OCI-M2 (cell line): Measurements from ENCODE around the gene SPATA3.
A peak's percentile ranks its signal among the peaks of the same experiment; 100 is the strongest.
"Not testable (repeated sequence)": the region's sequence is repeated elsewhere in the genome, so short reads cannot be mapped to it uniquely, and the experiment has no call there.

Source experiments
- DNase-seq: peaks from one replicate; lab custom pipeline; 2025; ENCODE audit not compliant: unreplicated experiment; lab: John Stamatoyannopoulos, UW

The SPATA3 gene

DNA sequence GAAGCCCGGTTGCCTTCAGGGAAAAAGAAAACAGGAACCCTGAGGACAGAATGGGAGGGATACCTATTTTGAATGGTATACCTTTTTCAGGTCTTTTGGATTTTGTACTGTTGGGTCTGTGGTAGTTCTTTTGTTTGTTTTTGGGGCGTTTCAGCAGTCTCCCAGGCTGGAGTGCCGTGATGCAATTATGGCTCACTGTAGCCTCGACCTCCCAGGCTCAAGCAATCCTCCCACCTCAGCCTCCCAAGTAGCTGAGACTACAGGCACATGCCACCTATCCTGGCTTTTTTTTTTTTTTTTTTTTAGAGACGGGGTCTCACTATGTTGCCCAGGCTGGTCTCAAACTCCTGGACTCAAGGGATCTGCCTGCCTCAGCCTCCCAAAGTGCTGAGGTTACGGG, 27.6 kb upstream of the SPATA3 start:
- DNase-seq = not testable (repeated sequence)

DNA sequence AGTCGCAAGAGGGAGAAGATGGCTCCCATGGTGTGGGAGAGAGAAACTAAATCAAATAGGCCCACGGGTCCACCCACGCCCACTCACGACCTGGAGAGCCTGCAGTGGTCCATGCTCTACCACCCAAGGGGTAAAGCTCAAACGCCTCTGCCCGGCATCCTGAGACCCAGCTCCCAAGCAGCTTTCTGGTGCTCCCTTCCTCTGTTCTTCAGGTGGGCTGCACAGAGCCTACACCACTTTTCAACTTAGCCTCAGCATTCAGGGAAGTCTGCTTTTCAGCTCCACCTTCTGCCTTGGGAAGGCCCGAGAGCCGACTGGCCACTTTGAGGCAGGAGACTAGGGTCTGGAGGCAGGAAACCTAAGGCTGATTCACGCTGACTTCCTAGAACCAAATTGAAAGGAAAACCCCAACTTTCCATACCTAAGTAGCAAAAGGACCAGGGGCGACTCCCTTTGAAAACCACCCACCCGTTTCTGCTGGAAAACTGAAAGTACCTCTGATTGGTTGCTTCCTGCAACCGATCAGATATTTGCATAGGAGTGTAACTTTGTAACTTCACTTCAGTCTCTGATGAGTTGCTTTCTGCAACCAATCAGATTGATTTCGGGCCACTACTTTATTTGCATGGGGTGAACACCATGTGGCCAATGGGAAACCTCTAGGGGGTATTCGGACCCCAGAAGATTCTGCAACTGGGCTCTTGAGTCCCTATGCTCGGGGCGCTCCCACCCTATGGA, 26.8 kb upstream of the SPATA3 start:
- no peak for DNase-seq

DNA sequence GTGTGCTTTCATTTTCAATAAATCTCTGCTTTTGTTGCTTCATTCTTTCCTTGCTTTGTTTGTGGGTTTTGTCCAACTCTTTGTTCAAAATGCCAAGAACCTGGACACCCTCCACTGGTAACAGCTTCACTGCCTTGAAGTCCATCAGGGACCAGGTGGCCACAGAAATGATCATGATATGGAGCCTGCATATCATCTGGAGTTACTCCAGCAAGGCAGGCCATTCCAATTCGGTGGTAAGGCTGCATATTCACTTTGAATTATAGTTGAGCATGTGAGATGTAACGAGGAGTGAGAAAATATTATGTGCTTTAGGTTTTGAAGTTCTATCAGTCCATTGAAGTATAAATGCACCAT, 26.3 kb upstream of the SPATA3 start:
- no peak for DNase-seq

DNA sequence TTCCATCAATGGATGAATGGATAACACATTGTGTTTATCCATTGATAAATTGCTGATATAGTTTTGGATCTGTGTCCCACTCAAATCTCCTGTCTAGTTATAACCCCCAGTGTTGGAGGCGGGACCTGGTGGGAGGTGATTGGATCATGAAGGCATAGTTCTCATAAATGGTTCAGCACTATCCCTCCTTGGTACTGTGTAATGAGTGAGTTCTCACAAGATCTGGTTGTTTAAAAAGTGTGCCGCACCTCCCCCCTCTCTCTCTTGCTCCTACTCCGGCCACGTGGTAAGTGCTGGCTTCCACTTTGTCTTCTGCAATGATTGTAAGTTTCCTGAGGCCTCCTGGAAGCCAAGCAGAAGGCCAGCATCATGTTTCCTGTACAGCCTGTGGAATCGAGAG, 23.9 kb upstream of the SPATA3 start:
- DNase-seq = no peak

DNA sequence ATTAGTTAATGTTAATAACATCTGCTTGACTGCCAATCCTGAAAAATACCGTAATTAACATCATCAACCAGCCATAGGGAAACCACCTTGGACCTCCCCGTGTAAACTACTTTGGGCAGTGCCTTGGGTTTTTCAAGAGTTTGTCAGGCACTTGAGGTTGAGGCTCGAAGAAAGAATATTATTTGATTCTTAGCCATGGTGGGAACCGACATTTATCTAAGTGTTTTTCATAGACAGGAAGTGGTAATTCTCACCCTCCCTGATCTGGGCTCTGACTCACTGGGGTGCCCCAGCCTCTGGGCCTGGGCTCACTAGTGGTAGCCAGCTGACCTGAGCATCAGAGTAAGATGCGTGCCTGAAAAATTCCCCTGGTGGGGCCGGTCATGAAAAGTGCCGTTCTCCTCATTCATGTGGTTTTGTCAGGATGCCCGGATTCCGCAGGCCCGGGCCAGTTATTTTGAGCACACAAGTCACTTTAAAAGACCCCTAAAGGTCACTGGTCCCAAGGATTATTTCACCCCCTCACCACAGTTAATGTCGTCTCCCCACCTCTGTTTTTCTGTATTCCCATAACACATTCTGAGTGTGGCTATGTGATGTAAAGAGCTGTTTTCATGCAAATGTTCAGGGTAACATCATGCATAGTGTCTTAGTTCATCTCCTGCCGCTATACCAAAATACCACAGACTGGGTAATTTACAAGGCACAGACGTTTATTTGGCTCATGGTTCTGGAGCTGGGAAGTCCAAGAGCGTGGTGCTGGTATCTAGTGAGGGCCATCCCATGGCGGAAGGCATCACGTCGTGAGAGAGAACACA, 21.6 kb upstream of the SPATA3 start:
- no peak for DNase-seq

DNA sequence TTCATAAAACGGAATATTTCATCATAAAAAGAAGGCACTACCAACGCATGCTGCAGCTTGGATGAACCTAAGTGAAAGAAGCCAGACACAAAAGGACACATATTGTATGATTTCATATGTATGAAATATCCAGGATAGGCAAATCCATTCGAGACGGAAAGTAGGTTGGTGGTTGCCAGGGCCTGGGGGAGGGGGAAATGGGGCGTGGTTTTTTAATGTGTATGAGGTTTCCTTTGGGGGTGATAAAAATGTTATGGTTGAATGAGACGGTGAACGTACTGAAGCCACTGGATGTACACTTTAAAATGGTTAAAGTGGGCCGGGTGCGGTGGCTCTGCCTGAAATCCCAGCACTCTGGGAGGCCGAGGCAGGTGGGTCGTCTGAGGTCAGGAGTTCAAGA, 20.0 kb upstream of the SPATA3 start:
- DNase-seq = no peak

DNA sequence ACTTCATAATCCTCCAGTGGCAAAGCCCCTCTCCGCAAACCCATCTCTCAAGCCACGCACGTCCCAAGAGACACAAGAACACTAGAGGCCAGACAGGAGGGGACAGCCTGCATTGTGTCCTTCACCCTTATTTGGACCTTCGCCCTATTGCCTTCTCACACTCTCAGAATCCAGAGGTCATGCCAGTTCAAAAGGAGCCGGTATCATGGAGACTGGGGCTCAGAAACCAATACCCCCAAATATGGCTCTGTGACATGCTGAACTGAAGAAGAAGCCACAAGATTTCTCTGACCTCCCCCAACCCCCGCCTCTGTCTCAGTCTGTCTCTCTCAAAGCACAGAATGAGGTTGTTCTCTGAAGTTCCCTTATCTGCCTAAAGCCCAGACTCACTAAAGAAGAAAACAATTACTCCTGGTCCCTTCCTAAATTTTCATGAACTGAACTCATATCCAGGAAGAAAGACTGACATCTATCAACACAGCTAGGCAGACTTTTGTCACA, 19.2 kb upstream of the SPATA3 start:
- DNase-seq = no peak

DNA sequence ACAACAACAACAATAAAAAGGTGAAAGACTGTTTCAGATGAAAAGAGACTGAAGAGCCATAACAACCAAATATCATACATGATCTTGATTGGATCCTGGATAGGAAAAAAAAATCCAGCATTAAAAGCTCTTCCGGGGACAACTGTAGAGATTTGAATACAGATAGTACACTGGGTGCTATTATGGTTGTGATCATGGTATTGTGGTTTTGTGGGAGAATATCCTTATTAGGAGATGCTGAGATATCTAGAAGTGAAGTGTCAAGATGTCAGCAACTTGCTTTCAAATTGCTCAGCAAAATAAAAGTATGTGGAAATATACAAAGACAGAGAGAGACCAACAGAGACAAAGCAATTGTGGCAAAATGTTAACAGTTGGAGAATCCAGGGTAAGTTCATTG, 15.5 kb upstream of the SPATA3 start:
- DNase-seq = no peak

DNA sequence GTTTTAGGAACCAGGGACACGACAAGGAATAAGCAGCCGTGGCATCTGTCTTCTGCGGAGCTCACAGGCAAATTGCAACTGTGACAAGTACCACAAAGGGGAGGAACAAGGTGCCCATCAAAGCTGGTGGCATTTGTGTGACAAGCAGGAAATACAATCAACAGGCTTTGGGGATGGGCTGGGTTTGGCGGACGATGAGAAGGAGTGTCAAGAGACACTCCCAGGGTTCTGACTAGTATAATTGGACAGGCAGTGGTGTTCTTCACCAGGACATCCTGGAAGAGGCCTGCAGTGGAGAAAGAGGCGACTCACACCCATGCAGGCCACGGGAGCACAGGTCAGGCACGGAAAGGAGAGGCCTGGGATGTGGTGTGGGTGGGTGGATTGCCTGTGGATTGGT, 14.2 kb upstream of the SPATA3 start:
- DNase-seq = no peak

DNA sequence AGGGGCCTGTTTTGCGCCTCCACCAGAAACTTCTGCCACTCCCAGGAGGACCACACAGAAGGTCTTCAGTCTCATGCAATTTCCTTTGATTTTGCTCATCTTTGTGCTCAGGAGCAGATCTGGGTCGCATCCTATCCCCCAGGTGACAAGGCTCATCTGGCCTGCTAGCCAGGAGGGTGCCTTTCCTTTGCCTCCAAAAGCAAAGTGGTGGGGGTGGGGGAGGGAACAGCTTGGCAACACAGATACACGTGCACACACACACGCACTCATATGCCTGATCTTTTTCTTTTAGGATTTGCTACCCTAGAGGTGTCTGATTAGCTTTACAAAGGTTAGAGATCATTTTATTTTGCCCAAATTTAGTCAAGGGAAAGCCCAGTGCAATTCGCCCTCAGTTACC, 13.8 kb upstream of the SPATA3 start:
- DNase-seq = no peak

DNA sequence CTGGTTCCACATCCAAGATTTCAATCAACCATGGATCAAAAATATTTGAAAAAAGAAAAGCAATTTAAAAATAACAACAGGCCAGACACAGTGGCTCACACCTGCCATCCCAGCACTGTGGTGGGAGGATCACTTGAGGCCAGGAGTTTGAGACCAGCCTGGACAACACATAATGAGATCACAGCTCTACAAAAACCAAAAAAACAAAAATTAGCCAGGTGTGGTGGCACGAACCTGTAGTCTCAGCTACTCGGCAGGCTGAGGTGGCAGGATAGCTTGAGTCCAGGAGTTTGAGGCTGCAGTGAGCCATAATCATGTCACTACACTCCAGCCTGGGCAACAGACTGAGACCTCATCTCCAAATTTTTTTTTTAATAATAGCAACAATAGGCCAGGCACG, 13.4 kb upstream of the SPATA3 start:
- no peak for DNase-seq

DNA sequence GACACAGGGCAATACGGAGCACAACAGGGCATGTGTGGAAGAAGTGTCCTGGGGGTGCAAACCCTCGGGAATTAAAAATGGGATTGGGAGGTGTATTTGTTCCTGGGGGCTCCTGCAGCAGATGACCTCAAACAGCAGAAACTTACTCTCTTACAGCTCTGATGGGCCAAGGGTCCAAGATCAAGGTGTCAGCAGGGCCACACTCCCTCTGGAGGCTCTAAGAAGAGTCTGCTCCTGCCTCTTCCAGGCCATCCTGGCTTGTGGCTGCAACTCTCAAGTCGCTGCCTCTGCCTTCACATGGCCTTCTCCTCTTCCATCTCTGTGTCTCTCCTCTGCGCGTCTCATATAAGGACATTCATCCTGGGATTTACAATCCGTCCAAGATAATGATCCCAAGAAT, 12.4 kb upstream of the SPATA3 start:
- DNase-seq = no peak

DNA sequence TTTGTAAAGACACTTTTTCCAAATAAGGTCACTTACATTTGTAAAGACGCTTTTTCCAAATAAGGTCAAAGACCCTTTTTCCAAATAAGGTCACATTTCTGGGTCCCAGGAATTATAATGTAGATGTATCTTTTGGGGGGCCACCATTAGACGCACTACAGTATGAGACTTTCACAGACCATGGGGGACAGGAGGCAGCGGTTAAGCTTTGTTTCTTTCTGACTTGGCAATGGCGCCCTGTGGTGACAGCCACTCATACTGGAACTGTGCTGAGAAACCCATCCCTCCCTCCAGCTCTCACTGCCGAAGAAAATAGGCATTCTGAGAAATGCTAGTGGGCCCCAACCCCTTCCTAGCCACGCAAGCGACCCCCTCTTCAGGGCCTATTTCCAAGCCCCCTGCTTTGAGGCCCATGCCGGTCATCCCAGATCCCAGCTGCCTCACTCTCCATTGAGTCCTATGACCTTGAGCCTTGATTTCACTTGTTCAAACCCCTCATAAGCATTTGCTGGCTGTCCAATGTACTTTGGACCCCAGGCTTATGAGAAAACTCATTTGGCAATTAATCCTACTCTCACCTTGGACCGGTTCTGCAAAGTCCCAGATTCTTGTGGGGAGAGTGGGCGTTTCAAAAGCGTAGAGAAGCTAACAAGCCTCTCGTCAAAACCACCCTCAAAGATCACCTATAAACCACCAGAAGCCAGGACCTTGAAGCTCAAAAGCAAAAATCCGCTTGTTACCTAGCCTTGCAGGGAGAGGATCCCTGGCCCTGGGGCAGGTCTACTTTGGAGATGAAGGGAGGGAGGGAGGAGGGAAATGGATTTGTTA, 11.3 kb upstream of the SPATA3 start:
- no peak for DNase-seq

DNA sequence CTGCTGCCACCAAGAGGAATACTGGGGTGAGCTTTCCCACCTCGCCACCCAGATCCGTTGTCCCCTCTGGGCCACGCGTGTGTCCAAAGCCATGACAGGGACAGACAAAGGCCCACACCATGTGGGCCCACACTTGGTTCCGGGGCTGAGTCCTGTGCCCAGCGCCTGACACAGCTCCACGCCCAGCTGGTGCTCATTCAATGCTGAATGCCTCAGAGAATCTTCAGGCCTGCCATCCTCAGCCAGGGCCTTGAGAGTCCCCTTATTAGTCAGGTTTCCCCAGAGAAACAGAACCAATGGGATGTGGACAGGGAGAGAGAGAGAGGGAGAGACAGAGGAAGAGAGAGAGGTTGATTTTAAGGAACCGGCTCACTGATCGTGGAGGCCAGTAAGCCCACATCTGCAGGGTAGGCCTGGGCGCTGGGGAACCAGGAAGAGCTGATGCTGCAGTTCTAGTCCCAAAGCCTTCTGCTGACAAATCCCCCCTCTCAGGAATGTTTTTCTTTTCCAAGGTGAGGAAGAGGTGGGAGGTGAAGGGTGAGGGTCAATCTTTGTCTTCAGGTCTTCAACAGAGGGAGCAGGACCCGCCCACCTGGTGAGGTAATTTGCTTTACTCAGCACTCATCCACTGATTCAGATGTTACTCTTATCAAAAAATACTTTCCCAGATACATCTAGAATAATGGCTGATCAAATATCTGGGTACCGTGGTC, 10.2 kb upstream of the SPATA3 start:
- no peak for DNase-seq

DNA sequence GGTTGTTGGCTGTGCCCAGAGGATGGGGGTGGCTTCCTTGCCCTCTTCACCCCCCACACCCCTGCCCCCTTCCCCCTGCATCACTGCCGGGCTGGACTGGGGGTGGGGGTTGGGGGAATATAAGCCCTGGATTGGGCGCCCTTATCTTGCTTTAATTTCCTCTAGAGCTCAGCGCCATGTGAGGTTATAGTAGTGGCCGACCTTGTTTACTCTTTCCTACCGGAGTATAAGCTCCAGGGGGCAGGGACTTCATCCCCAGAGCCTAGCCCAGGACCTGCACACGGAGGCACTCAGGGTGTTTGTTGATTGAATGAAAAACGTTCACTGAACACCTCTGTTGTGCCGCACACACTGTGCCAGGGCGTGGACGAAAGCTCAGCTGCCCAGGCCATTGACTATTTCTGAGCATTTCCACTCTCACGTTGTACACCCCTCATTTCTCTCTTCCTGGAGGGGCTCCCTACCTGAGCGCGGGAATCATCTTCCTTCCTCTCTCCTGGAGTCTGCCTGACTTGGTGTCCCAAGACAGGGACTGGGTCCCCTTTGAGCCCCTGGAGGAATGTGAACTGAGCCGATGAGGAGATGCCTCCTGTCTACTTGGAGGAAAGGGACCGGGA, 9.3 kb upstream of the SPATA3 start:
- no peak for DNase-seq

DNA sequence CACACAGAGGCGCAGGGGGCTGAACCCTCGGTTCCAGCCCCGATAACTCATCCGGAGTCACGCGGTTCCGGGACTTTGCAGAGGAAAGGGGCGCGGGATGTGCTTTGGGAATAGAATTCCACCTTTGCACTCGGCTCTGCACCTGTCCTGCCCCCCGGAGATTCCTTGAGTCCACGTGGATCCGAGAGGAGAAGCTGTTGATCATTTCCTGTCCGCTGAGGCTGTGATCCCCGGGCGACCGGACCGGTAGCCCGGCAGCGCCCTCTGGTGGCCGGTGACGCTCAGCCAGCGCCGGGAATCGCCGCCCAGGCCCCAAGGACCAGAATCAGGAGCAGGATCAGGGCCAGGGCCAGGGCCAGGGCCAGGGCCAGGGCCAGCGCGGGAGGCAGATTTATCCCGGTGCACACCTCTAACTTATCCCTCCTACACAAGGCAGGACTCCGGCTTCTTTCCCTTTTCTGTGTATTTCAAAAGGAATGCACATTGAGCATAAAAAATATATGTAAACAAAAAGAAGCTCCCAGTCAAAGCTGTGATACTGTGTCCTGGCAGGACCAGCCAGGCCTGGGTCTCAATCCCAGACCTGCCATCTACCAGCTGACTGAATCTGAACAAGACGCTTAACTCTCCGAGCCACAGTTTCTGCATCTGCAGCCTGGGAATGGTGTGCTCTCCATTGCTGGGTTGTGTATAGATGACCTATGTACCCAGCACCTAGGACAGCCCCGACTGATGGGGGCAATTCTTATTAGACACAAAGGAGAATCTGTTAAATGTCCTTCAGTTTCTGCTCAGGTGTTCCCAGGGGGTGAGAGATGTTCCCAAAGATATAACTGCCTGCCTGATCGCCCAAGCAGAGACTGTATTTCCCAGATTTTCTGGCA, 8.5 kb upstream of the SPATA3 start:
- peak; percentile 2 for DNase-seq

DNA sequence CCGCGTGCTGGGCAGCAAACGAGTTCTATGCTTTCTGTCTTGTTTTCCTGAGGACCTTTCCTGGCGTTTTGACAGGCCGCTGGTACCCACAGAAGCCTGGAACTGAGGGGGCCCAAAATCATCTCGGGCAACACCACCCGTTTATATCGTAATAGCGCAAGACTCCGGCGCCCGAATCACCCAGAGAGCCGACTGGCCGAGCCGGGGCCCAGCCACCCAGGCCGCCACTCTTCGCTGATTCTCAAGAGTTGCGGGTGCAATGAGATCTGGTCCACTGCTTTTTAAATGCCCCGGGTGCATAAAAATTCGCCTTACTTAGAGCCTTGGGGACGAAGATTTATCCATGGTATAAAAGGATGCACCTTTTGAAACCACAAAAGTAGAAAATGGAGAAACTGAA, 6.2 kb upstream of the SPATA3 start:
- DNase-seq = no peak

DNA sequence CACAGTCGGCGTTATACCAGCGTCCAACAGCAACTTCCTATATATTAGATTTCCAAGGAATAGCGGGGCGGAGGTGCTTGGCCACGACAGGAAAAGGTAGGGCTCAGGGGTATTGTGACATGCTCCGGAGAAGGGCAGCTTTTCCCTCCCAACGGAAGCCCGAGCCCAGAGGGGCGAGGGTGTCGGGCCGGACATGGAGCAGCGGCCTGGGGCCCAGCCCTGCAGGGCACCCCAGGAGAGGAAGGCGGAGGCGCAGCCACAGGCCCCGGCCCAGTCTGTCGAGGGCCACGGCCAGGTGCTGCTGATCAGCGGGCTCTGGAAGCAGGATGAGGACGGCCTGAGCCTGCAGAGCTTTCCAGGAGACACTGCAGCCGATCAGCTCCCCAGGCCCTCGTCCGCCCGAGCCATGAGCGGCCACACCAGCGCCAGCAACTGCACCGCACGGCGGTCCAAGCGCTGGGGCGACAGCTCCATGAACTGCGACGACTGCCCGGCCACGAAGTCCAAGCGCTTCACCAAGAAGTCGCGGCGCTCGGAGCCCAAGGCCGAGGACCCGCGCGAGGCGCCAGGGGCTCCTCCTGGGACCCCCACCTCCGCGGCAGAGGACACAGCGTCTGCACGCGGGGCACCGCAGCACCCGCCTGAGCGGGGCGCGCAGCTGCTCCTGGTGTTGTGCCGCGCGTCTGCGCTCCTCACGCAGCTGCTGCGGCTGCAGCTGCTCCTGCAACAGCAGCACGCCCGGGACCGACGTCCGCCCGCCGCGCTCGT, 5.6 kb upstream of the SPATA3 start:
- DNase-seq = no peak

DNA sequence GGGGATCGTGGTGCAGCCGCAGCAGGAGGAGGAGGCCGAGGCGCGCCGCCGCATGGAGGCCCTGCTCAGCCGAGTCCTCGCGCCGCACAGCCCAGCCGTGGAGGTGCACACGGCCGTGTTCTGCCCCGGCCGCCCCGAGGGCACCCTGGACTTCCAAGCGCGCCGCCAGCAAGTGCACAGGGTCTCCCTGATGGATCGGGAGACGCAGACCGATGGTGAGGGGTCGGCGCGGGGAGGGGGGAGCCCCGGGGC, 5.1 kb upstream of the SPATA3 start:
- DNase-seq = no peak
